ENCODE results near the gene ATF7IP2.

- TF ChIP-seq CTCF (IDR thresholded peaks at IDR 0.05): no peak
- TF ChIP-seq POLR2A (IDR thresholded peaks at IDR 0.05): no peak
These were observed 135.2 kb downstream of the ATF7IP2 start for GRCh38 chr16:10520869-10521578.

All from testis (tissue), 2 donors.